MM.1S (cell line): ENCODE data around the gene LRRC25.

ENCODE experiments used
- DNase-seq: peaks from one replicate; pipeline ENCODE4 v3.0.0-alpha.2; 2015
- H2AFZ ChIP-seq: fragments of 300-600 bp; sonication (generic); 2 replicates; pipeline ENCODE4 v1.6.0; 2016; ENCODE audit warnings: antibody characterized with exemption, low read length
- H3F3A ChIP-seq: fragments of 300-600 bp; sonication (generic); 2 replicates; pipeline ENCODE4 v1.6.1; 2016; ENCODE audit warnings: mild to moderate bottlenecking, antibody characterized with exemption, low read length, moderate library complexity, mixed read lengths; ENCODE audit not compliant: insufficient read depth
- H3K27ac ChIP-seq: fragments of 300-600 bp; sonication (generic); 2 replicates; pipeline ENCODE4 v1.5.1; 2016; ENCODE audit warnings: mild to moderate bottlenecking, low read length
- H3K27me3 ChIP-seq: fragments of 300-600 bp; sonication (generic); replicated peaks from 2 replicates; pipeline ENCODE4 v1.6.0; 2016; ENCODE audit warnings: low read length; ENCODE audit not compliant: insufficient read depth
- H3K36me3 ChIP-seq: fragments of 300-600 bp; sonication (generic); replicated peaks from 2 replicates; pipeline ENCODE4 v1.6.1; 2016; ENCODE audit warnings: mild to moderate bottlenecking, low read length, mixed read lengths; ENCODE audit not compliant: insufficient read depth
- H3K4me1 ChIP-seq: fragments of 300-600 bp; sonication (generic); 2 replicates; pipeline ENCODE4 v1.6.1; 2016; ENCODE audit warnings: low read length, mixed read lengths
- H3K4me2 ChIP-seq: fragments of 300-600 bp; sonication (generic); 2 replicates; pipeline ENCODE4 v1.6.0; 2016; ENCODE audit warnings: low read depth, low read length
- H3K4me3 ChIP-seq: fragments of 300-600 bp; sonication (generic); 2 replicates; pipeline ENCODE4 v1.5.1; 2016; ENCODE audit warnings: low read length, mixed read lengths
- H3K79me2 ChIP-seq: fragments of 300-600 bp; sonication (generic); 2 replicates; pipeline ENCODE4 v1.6.1; 2016; ENCODE audit warnings: mixed run types, low read length, mixed read lengths
- H3K9ac ChIP-seq: fragments of 300-600 bp; sonication (generic); 2 replicates; pipeline ENCODE4 v1.6.1; 2016; ENCODE audit warnings: low read length, mixed read lengths
- H3K9me2 ChIP-seq: fragments of 300-600 bp; sonication (generic); replicated peaks from 2 replicates; pipeline ENCODE4 v1.6.1; 2016; ENCODE audit warnings: mild to moderate bottlenecking, low read length, mixed read lengths; ENCODE audit not compliant: insufficient read depth
- H3K9me3 ChIP-seq: fragments of 300-600 bp; sonication (generic); replicated peaks from 2 replicates; pipeline ENCODE4 v1.6.1; 2016; ENCODE audit warnings: mild to moderate bottlenecking, low read length, mixed read lengths; ENCODE audit not compliant: insufficient read depth
- H4K20me1 ChIP-seq: fragments of 300-600 bp; sonication (generic); 2 replicates; pipeline ENCODE4 v1.6.1; 2016; ENCODE audit warnings: mild to moderate bottlenecking, low read length, moderate library complexity, mixed read lengths; ENCODE audit not compliant: insufficient read depth
- CTCF ChIP-seq: fragments of 300-600 bp; sonication (generic); IDR thresholded peaks from 2 replicates; pipeline ENCODE4 v1.5.1; 2016; ENCODE audit warnings: antibody characterized with exemption, low read length, mixed read lengths
- EZH2 ChIP-seq: fragments of 300-600 bp; sonication (generic); optimal IDR thresholded peaks from 2 replicates; pipeline ENCODE3; 2017; ENCODE audit warnings: low read depth, mild to moderate bottlenecking, antibody characterized with exemption, low read length, mixed read lengths
- EZH2phosphoT487 ChIP-seq: fragments of 300-600 bp; sonication (generic); IDR thresholded peaks from 2 replicates; pipeline ENCODE4 v1.6.1; 2018; ENCODE audit warnings: antibody characterized with exemption, low read length

LRRC25 gene

GRCh38 chr19:18427743-18428113 lies 30.3 kb upstream of the LRRC25 start:
- Histone ChIP-seq H3K4me3 (no peak overlapping the region), H3K27me3 (peaks cover 2% of the 10 kb centered on the region; the same call in 1 of the 2 replicates), H3K9me2 (no peaks in the 10 kb centered on the region), H3K27ac (no peak overlapping the region), H3K79me2 (no peaks in the 10 kb centered on the region), H3K4me2 (no peak overlapping the region), H2AFZ (no peak overlapping the region), H3K9me3 (no peaks in the 10 kb centered on the region), H3F3A (no peaks in the 10 kb centered on the region), H3K9ac (no peak overlapping the region), H3K36me3 (no peaks in the 10 kb centered on the region), H4K20me1 (no peaks in the 10 kb centered on the region), H3K4me1 (peaks cover 4% of the 10 kb centered on the region; the same call in 1 of the 2 replicates)
- TF ChIP-seq EZH2: no peak
- no peak for TF ChIP-seq CTCF
- no peak for TF ChIP-seq EZH2phosphoT487
- no peak for DNase-seq

DNA sequence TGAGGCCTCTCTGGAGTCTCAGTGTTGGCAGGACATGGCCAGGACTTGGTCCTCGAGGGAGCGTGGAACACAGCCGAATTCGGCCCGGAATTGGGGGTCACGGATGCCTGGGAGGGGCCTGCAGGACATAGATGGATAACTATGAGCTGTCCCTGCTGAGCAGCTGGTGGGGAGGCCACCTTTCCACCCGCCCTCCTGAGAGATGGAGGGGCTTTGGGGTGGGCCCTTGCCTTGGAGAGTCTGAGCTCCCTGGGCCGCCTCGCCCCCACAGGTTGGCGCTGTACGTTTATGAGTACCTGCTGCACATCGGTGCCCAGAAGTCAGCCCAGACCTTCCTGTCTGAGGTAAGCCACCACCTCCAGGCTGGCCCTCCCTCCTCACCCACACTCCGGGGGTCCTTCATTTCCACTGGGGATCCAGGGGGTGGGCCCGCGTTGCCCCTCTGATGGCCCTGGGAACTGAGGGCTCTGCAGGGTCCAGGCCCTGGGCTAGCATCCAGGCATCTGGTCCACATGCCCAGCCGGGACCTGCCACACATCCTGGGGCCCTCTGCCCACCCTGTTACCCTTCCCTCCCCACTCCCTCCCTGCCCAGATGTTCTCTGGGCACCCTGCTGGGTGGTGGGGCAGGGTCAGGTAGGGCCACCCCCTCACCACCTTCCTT lies 29.8 kb upstream of the LRRC25 start:
- H3F3A ChIP-seq: no peaks in the 10 kb centered on the region
- no peak overlapping the region for H3K4me2 ChIP-seq
- H3K27ac ChIP-seq: no peak overlapping the region
- H3K9ac ChIP-seq: no peak overlapping the region
- H3K9me3 ChIP-seq: no peaks in the 10 kb centered on the region
- H3K36me3 ChIP-seq: no peaks in the 10 kb centered on the region
- no peaks in the 10 kb centered on the region for H3K9me2 ChIP-seq
- no peaks in the 10 kb centered on the region for H3K79me2 ChIP-seq
- no peak for TF ChIP-seq EZH2phosphoT487
- no peak for TF ChIP-seq EZH2
- no peak for DNase-seq
- H3K4me3 ChIP-seq: no peak overlapping the region
- no peaks in the 10 kb centered on the region for H3K27me3 ChIP-seq
- H4K20me1 ChIP-seq: no peaks in the 10 kb centered on the region
- H3K4me1 ChIP-seq: peaks cover 4% of the 10 kb centered on the region; the same call in 1 of the 2 replicates
- no peak overlapping the region for H2AFZ ChIP-seq

DNA sequence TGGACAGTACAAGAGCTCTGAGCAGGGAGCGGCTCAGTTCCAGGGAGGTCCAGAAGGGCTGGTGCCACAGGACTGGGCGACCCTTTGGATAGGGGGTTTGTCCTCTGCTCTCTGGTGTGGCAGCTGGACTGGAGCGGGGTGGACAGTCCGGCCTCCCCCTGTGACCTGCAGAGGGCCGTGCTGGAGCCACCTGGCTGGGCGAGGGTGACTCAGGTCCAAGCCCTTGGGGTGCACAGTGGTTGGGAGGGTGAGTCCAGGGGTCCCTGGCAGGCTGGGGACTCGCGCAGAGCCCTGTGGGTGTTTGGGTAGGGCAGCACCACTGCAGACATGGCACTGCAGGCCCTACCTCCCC lies 29.0 kb upstream of the LRRC25 start:
- Histone ChIP-seq H3K9me2 (no peaks in the 10 kb centered on the region), H2AFZ (no peak overlapping the region), H3K4me1 (peaks cover 4% of the 10 kb centered on the region; the same call in 1 of the 2 replicates), H3K27me3 (no peaks in the 10 kb centered on the region), H3K36me3 (no peaks in the 10 kb centered on the region), H3K27ac (no peak overlapping the region), H3K4me3 (no peak overlapping the region), H3K79me2 (no peaks in the 10 kb centered on the region), H3F3A (no peaks in the 10 kb centered on the region), H3K9me3 (no peaks in the 10 kb centered on the region), H3K9ac (no peak overlapping the region), H4K20me1 (no peaks in the 10 kb centered on the region), H3K4me2 (no peak overlapping the region)
- no peak for DNase-seq
- TF ChIP-seq CTCF (no peak), EZH2 (no peak), EZH2phosphoT487 (no peak)
